Gastroesophageal sphincter (tissue), 3 donors: ENCODE results near the gene PPM1B.

Source experiments
- EP300 ChIP-seq: sonication (generic); formaldehyde crosslinking; IDR thresholded peaks from one replicate; pipeline ENCODE4 v1.6.1; 2017; ENCODE audit warnings: antibody characterized with exemption, mild to moderate bottlenecking
- POLR2A ChIP-seq, 2 donors: fragments of 450-650 bp; IDR thresholded peaks; one replicate each; pipeline ENCODE4 v1.6.1; 2017; ENCODE audit warnings: antibody characterized with exemption in 2 of 2, mild to moderate bottlenecking in 2 of 2, moderate library complexity in 1 of 2
- POLR2AphosphoS5 ChIP-seq: sonication (generic); formaldehyde crosslinking; IDR thresholded peaks from one replicate; pipeline ENCODE4 v1.6.1; 2017; ENCODE audit warnings: antibody characterized with exemption
- TF ChIP-seq, protein P1 (sequence below), 4 experiments: fragments of 200-600 bp in 2 of 4; fragments of 450-650 bp in 2 of 4; sonication (generic) in 1 of 4; IDR thresholded peaks; one replicate each; pipeline ENCODE4 v1.5.1; 2017 to 2019; ENCODE audit warnings: antibody characterized with exemption in 4 of 4, mild to moderate bottlenecking in 2 of 4, moderate library complexity in 2 of 4

DNA sequence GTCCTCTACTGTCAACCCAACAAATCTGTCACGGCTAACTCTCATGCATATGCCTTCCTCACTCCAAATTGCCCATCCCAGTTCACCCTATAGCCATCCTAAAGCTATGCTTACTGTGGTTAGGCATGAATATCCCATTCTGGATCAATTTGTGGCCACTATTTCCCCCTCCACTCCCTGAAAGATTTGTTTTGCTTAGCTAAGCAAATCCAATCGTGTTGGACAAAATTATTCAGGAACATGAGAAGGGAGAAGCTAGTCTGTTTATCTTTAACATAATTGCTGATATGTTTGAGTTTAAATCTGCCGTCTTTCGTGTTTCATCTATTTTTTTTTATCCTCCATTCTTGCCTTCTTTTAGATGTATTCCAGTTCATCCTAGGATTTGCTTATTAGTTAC lies 43.6 kb downstream of the PPM1B start:
- TF ChIP-seq, protein P1, sequence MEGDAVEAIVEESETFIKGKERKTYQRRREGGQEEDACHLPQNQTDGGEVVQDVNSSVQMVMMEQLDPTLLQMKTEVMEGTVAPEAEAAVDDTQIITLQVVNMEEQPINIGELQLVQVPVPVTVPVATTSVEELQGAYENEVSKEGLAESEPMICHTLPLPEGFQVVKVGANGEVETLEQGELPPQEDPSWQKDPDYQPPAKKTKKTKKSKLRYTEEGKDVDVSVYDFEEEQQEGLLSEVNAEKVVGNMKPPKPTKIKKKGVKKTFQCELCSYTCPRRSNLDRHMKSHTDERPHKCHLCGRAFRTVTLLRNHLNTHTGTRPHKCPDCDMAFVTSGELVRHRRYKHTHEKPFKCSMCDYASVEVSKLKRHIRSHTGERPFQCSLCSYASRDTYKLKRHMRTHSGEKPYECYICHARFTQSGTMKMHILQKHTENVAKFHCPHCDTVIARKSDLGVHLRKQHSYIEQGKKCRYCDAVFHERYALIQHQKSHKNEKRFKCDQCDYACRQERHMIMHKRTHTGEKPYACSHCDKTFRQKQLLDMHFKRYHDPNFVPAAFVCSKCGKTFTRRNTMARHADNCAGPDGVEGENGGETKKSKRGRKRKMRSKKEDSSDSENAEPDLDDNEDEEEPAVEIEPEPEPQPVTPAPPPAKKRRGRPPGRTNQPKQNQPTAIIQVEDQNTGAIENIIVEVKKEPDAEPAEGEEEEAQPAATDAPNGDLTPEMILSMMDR (IDR thresholded peaks at IDR 0.05) = no peak
- TF ChIP-seq EP300 (no peak), POLR2AphosphoS5 (no peak), POLR2A (IDR thresholded peaks at IDR 0.05) (no peak)
